GM19467 (cell line): Measurements from ENCODE around the gene ESF1.
A peak's percentile ranks its signal among the peaks of the same experiment; 100 is the strongest.

Experiments used
- ATAC-seq: cut with Tn5 transposase; IDR thresholded peaks from one replicate; pipeline ENCODE4 v1.9.1; 2021; ENCODE audit warnings: mild to moderate bottlenecking, moderate library complexity; ENCODE audit not compliant: unreplicated experiment

The ESF1 gene

GRCh38 chr20:13681248-13682125 lies 103.2 kb downstream of the ESF1 start:
- ATAC-seq, result peak; percentile 78

DNA sequence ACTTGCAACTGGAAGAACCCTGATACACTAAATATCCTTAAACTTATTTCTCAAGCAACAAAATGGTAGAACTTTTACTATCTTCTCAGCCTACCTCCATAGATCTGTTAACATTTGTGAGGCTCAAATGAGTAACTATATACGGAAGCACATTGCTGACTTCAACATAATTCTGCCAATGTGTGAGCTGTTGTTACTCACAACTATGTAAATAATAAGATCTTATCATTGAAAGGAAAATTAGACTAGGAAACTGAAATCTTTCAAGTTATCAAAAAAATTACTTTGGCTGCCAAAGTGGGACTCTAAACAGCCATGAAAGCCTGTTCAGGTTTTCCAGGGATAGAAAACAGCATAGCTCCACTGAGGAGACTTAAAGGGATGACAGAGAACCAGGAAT lies 105.8 kb downstream of the ESF1 start:
- ATAC-seq, result no peak

- no peak for ATAC-seq
Observed at GRCh38 chr20:13677241-13677640, 107.5 kb downstream of the ESF1 start.

DNA sequence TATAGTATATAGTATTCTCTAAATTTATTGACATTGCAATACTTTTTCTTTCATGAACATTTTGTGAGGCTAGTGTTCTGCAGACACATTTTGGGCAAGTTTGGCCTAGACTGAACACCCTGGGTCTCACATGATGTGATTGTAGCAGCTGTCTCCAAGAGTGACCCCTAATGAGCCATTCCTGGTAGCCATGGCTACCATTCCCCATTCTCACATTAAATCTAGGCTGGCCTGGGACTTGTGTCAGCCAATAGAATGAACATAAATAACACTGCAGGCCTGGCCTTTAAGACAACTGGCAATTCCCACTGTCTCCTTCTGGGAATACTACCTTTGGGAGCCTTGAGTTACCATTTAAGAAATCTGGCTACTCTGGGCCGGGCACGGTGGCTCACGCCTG lies 108.0 kb downstream of the ESF1 start:
- ATAC-seq, result no peak

DNA sequence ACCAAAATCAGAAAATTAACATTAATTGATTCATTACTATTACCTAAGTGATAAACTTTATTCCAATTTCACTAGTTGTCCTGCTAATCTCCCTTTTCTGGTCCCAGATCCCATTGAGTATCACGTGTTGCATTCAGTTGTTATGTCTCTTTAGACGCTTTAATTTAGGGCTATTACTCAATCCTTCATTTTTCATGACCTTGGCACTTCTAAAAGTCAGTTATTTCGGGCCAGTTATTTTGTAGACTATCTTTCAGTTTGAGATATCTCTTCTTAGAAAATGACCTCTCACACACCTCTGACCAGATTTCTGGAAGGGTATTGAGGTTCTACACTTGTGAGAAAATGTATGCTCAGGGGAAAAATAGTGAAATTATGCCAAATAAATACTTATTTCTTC lies 112.0 kb downstream of the ESF1 start:
- ATAC-seq, result no peak

- no peak for ATAC-seq
Observed at GRCh38 chr20:13671916-13672378, 112.8 kb downstream of the ESF1 start.

DNA sequence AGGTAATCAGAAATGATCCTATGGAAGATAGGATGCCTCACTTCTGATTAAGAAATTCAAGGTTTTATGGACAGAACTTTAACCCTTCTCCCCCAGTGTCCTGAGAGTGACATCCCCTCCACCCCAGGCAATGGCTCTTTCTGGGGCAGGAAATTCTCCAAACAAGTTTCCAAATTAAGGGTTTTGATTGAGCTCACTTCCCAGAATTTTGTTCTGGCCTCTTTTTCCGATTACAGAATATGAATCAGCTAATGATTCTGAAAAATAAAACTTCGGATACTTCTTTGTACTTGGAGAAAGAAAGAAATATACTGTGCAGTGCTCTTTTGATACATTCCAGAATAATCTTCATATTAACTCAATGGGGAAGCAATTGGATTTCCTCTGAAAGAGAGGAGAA lies 113.2 kb downstream of the ESF1 start:
- ATAC-seq, result no peak

GRCh38 chr20:13670160-13670559 lies 114.6 kb downstream of the ESF1 start:
- ATAC-seq, result no peak

DNA sequence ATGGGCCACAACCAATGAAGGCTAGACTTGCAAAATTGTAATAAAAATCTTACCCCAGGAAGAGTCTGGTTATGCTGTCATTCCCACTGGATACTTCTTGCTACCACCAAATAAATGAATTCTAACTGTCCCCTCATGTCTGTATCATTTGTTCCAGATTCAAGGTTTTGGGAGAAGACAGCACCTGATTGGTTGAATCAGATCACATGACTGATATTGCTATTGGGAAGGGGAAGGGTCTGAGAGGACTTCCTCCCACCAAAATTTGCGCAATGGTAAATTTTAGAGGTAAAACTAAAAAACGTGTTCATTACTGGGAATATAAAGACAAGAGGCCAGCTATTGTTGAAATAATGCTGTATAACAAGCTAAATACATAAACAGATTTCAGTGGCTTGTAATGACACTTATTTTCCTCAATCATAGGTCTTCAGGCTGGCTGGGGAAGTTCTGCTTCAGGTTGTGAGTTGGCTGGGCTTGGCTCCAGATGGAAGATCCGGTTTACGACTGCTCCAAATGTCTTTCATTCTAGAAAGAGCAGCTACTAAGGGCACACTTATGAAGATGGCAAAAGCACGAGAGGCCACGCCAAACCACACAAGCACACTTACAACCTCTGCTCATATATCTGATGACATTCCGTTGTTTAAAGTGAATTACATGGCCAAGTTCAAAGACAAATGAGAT lies 118.9 kb downstream of the ESF1 start:
- no peak for ATAC-seq
